Embryonic facial prominence (tissue), 1 donor: ENCODE measurements around the gene PKIB.
"Not testable (repeated sequence)": the region's sequence is repeated elsewhere in the genome, so short reads cannot be mapped to it uniquely, and the experiment has no call there.

Experiments used
- DNase-seq: peaks from one replicate; pipeline ENCODE4 v3.0.0-alpha.2; 2016; ENCODE audit errors: extremely low spot score

PKIB gene

GRCh38 chr6:122744856-122745255 lies 134.7 kb downstream of the PKIB start:
- not testable (repeated sequence) for DNase-seq

DNA sequence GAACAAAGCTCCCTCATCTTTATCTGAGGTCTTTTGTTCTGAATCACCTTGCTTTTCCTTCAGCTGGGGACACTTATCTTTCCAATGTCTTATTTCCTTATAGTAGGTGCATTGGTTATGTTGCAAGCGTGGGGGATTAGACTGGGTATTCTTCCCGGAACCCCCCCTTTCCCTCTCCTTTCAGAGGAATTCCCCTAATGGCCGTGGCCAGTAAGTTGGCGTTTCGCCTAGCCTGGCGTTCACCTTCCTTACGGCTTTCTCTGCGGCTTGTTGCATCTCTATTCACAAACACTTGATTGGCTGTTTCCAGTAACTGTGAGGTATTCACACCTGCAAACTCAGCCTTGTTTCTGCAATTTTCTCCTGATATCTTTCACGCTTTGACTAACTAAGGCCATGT lies 136.5 kb downstream of the PKIB start:
- DNase-seq: no peak

DNA sequence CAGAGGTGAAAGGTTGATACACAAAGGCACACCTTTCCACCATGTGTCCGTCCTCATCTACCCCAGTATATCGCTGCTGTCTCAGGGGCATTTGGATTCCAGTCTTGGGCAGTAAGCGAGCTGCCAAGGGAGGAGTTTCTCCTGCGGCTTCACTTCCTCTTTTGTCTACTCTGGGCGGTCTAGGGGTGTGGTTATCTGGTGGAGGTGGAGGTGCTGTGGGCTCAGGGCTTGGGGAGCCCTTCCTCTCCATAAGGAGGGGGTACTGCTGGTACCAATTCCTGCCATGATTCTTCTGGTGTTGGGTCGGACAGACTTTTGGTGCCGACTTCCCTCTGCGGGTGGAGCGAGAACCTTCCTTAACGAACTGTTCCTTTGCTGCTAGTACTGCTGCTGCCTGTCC lies 137.4 kb downstream of the PKIB start:
- no peak for DNase-seq

DNA sequence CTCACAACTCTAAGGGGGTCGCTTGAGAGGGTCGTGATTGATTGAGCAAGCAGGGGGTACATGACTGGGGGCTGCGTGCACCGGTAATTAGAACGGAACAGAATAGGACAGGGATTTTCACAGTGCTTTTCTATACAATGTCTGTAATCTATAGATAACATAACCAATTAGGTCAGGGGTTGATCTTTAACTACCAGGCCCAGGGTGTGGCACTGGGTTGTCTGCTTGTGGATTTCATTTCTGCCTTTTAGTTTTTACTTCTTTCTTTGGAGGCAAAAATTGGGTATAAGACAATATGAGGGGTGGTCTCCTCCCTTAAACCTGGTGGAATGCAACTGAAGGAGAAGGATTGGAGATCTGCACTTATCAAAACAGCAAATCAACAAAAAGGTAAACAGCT lies 138.7 kb downstream of the PKIB start:
- not testable (repeated sequence) for DNase-seq

- DNase-seq: no peak
Measured at GRCh38 chr6:122749451-122750050, 139.3 kb downstream of the PKIB start.

- DNase-seq: no peak
Measured at GRCh38 chr6:122751326-122751725, 141.1 kb downstream of the PKIB start.

DNA sequence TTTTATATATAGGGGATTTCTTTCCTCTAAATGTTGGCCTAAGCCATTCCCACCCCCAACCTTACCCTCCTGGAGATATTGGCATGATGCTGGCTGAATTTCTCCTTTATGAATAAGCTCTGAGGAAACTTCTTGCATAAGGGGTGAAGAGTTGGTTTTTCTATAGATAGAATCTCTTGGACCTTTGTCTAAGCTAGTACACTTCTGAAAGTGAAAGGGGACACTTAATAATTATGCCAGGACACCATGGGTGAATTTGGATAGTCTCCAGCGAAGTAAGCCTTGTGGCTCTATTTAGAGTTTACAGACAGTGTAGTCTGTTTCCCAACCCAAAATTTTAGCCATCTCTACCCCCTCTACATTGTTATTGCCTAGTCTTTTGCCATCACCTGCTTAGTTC lies 142.3 kb downstream of the PKIB start:
- no peak for DNase-seq

DNA sequence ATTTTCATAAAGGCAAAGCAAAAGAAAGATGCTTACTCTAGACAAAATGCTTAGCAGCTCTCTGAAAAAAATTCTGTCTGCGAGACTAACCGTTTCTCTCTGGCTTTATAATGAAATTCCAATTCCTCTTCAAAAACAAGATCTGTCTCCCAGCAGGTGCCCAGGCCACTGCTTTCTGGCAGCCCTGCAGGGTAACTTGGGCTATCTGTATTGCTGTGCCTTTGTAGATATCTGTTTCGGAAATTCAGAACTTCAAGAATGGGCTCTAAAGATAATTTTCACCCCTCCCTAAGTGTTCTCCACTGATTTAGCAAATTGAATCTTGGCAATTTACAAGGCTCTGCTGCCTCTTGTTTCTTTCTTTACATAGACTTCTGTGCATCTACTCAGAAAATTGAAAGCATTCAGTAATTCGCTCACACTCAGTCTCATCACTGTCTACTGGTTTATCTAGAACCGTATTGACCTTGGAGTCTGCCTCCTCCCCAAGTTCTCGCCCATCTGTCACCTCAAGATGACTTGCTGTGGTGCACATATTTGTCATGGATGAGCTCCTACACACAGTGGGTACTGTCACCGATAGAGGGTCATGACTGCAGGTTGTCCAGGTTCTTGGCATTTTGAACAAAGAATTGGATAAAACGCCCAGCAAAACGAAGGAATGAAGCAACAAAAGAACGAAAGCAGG lies 142.9 kb downstream of the PKIB start:
- DNase-seq: no peak

DNA sequence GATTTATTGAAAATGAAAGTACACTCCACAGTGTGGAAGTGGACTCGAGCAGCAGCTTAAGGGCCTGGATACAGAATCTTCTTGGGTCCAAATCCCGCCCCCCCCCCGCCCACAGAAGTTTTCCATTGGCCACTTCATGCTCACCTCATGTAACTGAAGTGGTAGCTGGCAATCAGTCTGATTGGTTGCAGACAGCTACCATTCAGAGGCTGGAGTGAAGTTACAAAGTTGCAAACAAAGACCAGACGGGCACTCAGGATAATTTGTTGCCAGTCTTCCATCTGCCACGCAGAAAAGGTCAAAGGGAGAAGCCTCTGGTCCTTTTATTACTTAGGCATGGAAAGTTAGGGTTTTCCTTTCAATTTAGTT lies 143.5 kb downstream of the PKIB start:
- DNase-seq: no peak

GRCh38 chr6:122754191-122754731 lies 144.1 kb downstream of the PKIB start:
- no peak for DNase-seq

DNA sequence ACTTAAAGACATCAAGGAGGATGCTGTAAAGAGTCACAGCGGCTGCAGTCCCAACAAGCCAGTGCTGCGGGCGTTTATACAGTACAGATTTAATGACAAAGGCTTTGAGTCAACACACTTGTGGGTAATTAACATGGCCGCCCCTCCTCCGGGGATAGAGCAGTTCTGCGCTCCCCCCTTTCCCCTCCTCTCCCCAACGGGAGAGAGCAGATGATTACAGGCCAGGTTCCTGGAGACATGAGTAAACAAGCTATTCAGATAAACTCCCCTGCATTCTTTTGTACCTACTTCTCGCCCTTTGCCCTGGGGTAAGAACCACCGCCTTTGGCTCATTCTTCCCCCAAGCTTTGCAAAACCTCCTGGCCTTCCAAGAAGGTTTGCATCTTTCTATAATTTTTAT lies 145.7 kb downstream of the PKIB start:
- no peak for DNase-seq

GRCh38 chr6:122758927-122759334 lies 148.7 kb downstream of the PKIB start:
- no peak for DNase-seq

GRCh38 chr6:122760330-122760729 lies 150.1 kb downstream of the PKIB start:
- no peak for DNase-seq

DNA sequence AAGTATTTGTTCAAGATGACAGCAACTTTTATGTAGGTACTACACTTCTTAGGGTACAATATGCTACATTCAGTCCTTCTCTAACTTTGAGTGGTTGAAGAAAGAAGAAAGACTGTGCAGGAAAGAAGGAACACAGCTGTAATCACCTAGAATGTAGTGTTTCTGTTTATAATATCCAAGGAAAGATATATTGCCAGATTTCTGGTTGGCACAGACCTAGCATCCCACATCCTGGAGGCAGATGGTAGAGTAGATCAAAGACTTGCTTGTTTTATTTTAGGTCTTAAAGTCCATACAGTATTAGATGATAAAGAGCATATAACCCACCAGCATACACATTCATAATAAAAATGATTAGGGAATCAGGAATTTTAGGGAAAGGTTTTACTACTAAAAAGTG lies 156.1 kb downstream of the PKIB start:
- DNase-seq: no peak

DNA sequence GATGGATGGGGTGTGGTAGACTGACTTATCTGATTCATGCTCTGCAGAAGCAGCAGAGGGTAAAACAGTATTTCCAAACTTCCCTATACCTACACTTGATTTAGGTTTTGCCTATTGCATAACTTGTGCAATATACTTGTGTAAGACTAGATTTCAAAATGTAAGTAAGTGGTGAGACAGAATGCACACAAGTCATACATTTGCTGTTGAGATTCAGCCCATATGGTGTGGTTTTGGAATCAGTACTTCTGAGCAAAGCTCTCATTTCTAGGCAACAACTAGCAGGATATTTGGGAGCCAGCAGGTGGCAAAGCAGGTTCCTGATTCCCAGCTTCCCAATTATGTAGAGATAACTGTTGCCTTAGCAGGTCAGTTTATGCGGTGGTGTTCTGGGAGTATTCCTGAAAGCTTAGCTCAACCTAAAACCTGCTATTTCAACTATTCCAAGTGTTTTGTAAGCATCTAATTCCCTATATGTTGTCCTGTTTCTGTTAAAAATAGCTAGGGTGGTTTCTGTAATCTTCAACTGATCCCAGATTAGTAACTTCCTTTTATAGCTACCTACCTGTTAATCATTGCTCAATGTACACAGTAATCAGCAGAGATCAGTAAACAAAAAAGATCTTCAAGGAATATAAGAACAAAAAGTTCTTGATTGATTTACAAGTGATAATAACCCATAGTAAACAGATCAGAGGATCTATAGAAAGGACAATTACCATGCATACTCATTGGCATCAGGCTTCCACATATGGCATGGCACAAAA lies 160.8 kb downstream of the PKIB start:
- no peak for DNase-seq

GRCh38 chr6:122772724-122773415 lies 162.7 kb downstream of the PKIB start:
- no peak for DNase-seq
